GM12878 (cell line): Measurements from ENCODE around the gene ZNF462. TPM values are rescaled to one million over a fixed set of nuclear protein-coding genes. Genes with fewer than 3 reads are reported as not detected.

Source experiments
- ATF7 ChIP-seq: fragments of 450-650 bp; IDR thresholded peaks from 2 replicates; pipeline ENCODE4 v1.6.1; 2016; ENCODE audit warnings: low read depth, mild to moderate bottlenecking
- CEBPZ ChIP-seq: fragments of 150-350 bp; IDR thresholded peaks from 2 replicates; pipeline ENCODE4 v1.6.1; 2016; ENCODE audit warnings: low read depth, low read length
- E2F4 ChIP-seq: IDR thresholded peaks from 2 replicates; pipeline ENCODE4 v1.6.1; 2012; ENCODE audit warnings: low read depth, low read length, improper control_type of control experiment
- HDGF ChIP-seq: fragments of 450-650 bp; IDR thresholded peaks from 2 replicates; pipeline ENCODE4 v1.6.1; 2016; ENCODE audit warnings: antibody characterized with exemption
- PKNOX1 ChIP-seq: fragments of 450-650 bp; IDR thresholded peaks from 2 replicates; pipeline ENCODE4 v1.6.1; 2016; ENCODE audit warnings: mild to moderate bottlenecking
- SIX5 ChIP-seq: IDR thresholded peaks from 2 replicates; pipeline ENCODE4 v1.6.1; 2011; ENCODE audit warnings: mild to moderate bottlenecking, low read depth, low read length, moderate library complexity; ENCODE audit not compliant: severe bottlenecking
- SKIL ChIP-seq: fragments of 450-650 bp; IDR thresholded peaks from 2 replicates; pipeline ENCODE4 v1.6.1; 2017; ENCODE audit warnings: mild to moderate bottlenecking, low read depth, inconsistent platforms; ENCODE audit not compliant: poor library complexity, severe bottlenecking
- SRF ChIP-seq, 2 experiments: IDR thresholded peaks; 2 replicates each; pipeline ENCODE4 v1.6.1; 2011; ENCODE audit warnings: low read depth in 2 of 2, low read length in 2 of 2, mild to moderate bottlenecking in 1 of 2, moderate library complexity in 1 of 2
- WRNIP1 ChIP-seq: IDR thresholded peaks from 2 replicates; pipeline ENCODE4 v1.6.1; 2011; ENCODE audit warnings: low read depth, low read length, improper control_type of control experiment, borderline replicate concordance
- ZNF207 ChIP-seq: fragments of 450-650 bp; IDR thresholded peaks from 2 replicates; pipeline ENCODE4 v1.6.1; 2014; ENCODE audit warnings: antibody characterized with exemption, mild to moderate bottlenecking, borderline replicate concordance
- ZNF687 ChIP-seq: fragments of 450-650 bp; IDR thresholded peaks from 2 replicates; pipeline ENCODE4 v1.6.1; 2017; ENCODE audit warnings: mild to moderate bottlenecking, moderate library complexity
- ZSCAN29 ChIP-seq: fragments of 450-650 bp; IDR thresholded peaks from 2 replicates; pipeline ENCODE4 v1.6.1; 2017; ENCODE audit warnings: mild to moderate bottlenecking, moderate library complexity
- polyA plus RNA-seq, 11 experiments: library from polyadenylated mRNA; depleted of rRNA in 4 of 11; unstranded in 6 of 11; stranded (reverse) in 5 of 11; fragments of >200 nt; fragmentation: Nextera tagmentation in 4 of 11; fragmentation: Illumina TruSeq in 1 of 11; extraction: Ambion mirVana in 4 of 11; extraction: Trizol in 1 of 11; gene quantifications; 1 replicate in 1 of 11; 2 replicates in 10 of 11; pipeline versions ENCODE4 v1.2.1 to v1.2.3, GENCODE V29; 2011 to 2016; ENCODE audit warnings: inconsistent platforms in 2 of 11, missing spikeins in 2 of 11, low read depth in 1 of 11
- total RNA-seq, 4 experiments: library from RNA; depleted of rRNA in 3 of 4; stranded (reverse); fragments of >200 nt in 3 of 4; fragmentation: Illumina TruSeq in 1 of 4; extraction: Trizol in 1 of 4; gene quantifications; 2 replicates each; pipeline versions ENCODE4 v1.2.1 to v1.2.3, GENCODE V29; 2013 to 2021

Gene ZNF462
- total and polyA plus RNA-seq, 10 of the 15 experiments (the other 5 are each of a cell fraction or from before 2014, with no cell fraction given): 0.27 to 13.7 (median 0.55) TPM

- TF ChIP-seq CEBPZ (no peak), HDGF (no peak), ATF7 (no peak), SKIL (no peak), WRNIP1 (no peak), E2F4 (no peak), ZNF207 (no peak), PKNOX1 (no peak), SIX5 (no peak), ZSCAN29 (no peak), SRF (IDR thresholded peaks at IDR 0.05; ENCODE audit: low read depth in 2 of 2, low read length in 2 of 2) (no peak), ZNF687 (no peak)
Observed at GRCh38 chr9:107025260-107026035, 162.5 kb downstream of the ZNF462 start (continued).
